ENCODE results near the gene RPS18. TPM values are rescaled to one million over a fixed set of nuclear protein-coding genes. Genes with fewer than 3 reads are reported as not detected.

The RPS18 gene
- polyA plus RNA-seq, 3 donors, result 2,430 to 3,295 (median 2,894) TPM

DNA sequence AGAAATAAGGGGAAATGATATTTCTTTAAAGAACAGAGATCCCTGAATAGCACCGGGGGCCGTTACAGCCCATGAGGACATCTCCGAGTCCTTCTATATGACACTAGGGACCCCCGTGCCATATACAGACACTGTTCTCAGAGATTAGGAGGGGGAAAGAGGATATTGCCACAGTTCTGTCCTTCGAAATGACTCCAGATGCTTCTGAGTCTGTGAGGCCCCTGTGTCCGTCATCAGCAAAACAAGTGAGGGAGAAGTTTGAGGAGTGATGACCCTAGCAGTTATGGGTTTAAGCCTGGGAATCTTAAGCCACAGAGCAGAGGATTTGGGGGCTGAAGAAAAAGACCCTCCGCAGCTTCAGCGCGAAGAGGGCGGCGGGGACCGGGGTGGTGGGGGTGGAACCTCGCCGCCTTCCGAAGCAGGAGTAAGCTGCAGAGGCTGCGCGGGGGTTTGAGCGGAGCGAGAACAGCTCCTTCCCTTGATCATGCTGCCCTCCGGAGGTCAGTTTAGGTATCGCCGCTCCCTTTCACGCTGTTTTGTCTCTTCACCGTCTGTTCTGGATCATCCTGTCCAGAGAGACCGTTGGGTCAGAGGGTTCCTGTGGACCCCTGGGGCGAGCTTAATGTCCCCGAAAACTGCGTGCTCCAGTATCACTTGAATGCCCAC, 23.8 kb upstream of the RPS18 start:
- peak overlapping the region; percentile 84 for H3K4me2 ChIP-seq (replicated peaks; ENCODE audit: extremely low read depth, low read length, poor library complexity, severe bottlenecking)
- H4K20me1 ChIP-seq (ENCODE audit: insufficient read depth, low read length), result no peaks in the 10 kb centered on the region
- peaks cover 4% of the 10 kb centered on the region for H3K79me2 ChIP-seq (ENCODE audit: insufficient read depth, low read length)
- peak overlapping the region; percentile 81 to 92 for H3K4me3 Mint-ChIP-seq
- H3K27me3 ChIP-seq (ENCODE audit: control insufficient read depth in 2 of 2, insufficient read depth in 2 of 2, low read length in 2 of 2), result peaks cover 0 to 2% of the 10 kb centered on the region in 2 donors
- intact Hi-C loops (cut with micrococcal nuclease), result loop anchor here (2.0 to 10.0 kb wide), 10 partner anchors 36 to 313 kb away; partner anchors contain the start of genes COL11A2 (in 1 of the 2), RXRB (in 1 of the 2) and SLC39A7 (in 1 of the 2)
- H3K4me3 ChIP-seq (replicated peaks in 1 of 3; ENCODE audit: low read depth in 2 of 3, low read length in 3 of 3), result peak overlapping the region; percentile 28 to 77 (median 31)
- H3K9me3 ChIP-seq (replicated peaks in 1 of 2; ENCODE audit: control insufficient read depth in 1 of 2, insufficient read depth in 1 of 2, low read length in 2 of 2), result no peaks in the 10 kb centered on the region
- peaks cover 24 to 29% of the 10 kb centered on the region in 2 donors for H3K4me1 ChIP-seq (ENCODE audit: control insufficient read depth in 1 of 2, insufficient read depth in 2 of 2, low read length in 2 of 2)
- TF ChIP-seq, protein P1, sequence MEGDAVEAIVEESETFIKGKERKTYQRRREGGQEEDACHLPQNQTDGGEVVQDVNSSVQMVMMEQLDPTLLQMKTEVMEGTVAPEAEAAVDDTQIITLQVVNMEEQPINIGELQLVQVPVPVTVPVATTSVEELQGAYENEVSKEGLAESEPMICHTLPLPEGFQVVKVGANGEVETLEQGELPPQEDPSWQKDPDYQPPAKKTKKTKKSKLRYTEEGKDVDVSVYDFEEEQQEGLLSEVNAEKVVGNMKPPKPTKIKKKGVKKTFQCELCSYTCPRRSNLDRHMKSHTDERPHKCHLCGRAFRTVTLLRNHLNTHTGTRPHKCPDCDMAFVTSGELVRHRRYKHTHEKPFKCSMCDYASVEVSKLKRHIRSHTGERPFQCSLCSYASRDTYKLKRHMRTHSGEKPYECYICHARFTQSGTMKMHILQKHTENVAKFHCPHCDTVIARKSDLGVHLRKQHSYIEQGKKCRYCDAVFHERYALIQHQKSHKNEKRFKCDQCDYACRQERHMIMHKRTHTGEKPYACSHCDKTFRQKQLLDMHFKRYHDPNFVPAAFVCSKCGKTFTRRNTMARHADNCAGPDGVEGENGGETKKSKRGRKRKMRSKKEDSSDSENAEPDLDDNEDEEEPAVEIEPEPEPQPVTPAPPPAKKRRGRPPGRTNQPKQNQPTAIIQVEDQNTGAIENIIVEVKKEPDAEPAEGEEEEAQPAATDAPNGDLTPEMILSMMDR (IDR thresholded peaks at IDR 0.05), result peak; percentile 98
- H3K27me3 Mint-ChIP-seq (ENCODE audit: low read depth in 3 of 3), result peaks cover 12 to 14% (median 13%) of the 10 kb centered on the region in 3 donors
- peaks cover 19 to 21% of the 10 kb centered on the region in 2 donors for H3K36me3 Mint-ChIP-seq
- peak; percentile 79 to 85 (median 82) for DNase-seq
- no peaks in the 10 kb centered on the region for H3K9me3 Mint-ChIP-seq
- H3K4me1 Mint-ChIP-seq, result peaks cover 32% of the 10 kb centered on the region
- under 1% methylated on average over 24 of the region's 28 CpGs for WGBS (ENCODE audit: insufficient coverage)
- peak overlapping the region; percentile 89 for H2AFZ ChIP-seq (ENCODE audit: insufficient read depth, low read depth, low read length, poor library complexity, severe bottlenecking)
- peaks cover 10 to 21% of the 10 kb centered on the region in 2 donors for H3K36me3 ChIP-seq (replicated peaks in 1 of 2; ENCODE audit: control insufficient read depth in 1 of 2, insufficient read depth in 2 of 2, low read length in 2 of 2)
- peak overlapping the region; percentile 91 to 97 (median 96) for H3K27ac Mint-ChIP-seq
- H3K9ac ChIP-seq (ENCODE audit: insufficient read depth, low read length, poor library complexity, severe bottlenecking), result peak overlapping the region; percentile 63
- peak overlapping the region; percentile 90 to 93 for H3K27ac ChIP-seq (ENCODE audit: low read depth in 1 of 2, low read length in 2 of 2)

GRCh38 chr6:33248643-33248931, 23.3 kb upstream of the RPS18 start:
- Mint-ChIP-seq H3K4me1 (peaks cover 32% of the 10 kb centered on the region), H3K4me3 (peak overlapping the region; percentile 81 to 92), H3K27ac (peak overlapping the region; percentile 91 to 97 (median 96)), H3K36me3 (peaks cover 19 to 21% of the 10 kb centered on the region in 2 donors), H3K9me3 (no peaks in the 10 kb centered on the region), H3K27me3 (ENCODE audit: low read depth in 3 of 3) (peaks cover 11 to 13% (median 11%) of the 10 kb centered on the region in 3 donors)
- peak overlapping the region; percentile 90 to 93 for H3K27ac ChIP-seq (ENCODE audit: low read depth in 1 of 2, low read length in 2 of 2)
- H4K20me1 ChIP-seq (ENCODE audit: insufficient read depth, low read length), result no peaks in the 10 kb centered on the region
- H3K4me2 ChIP-seq (replicated peaks; ENCODE audit: extremely low read depth, low read length, poor library complexity, severe bottlenecking), result peak overlapping the region; percentile 84
- H3K4me1 ChIP-seq (ENCODE audit: control insufficient read depth in 1 of 2, insufficient read depth in 2 of 2, low read length in 2 of 2), result peaks cover 24 to 29% of the 10 kb centered on the region in 2 donors
- TF ChIP-seq, protein P1 (IDR thresholded peaks at IDR 0.05), result peak; percentile 65
- peak overlapping the region; percentile 63 for H3K9ac ChIP-seq (ENCODE audit: insufficient read depth, low read length, poor library complexity, severe bottlenecking)
- peak in 2 of 3 donors; percentile 21 to 52 for DNase-seq
- H3K36me3 ChIP-seq (replicated peaks in 1 of 2; ENCODE audit: control insufficient read depth in 1 of 2, insufficient read depth in 2 of 2, low read length in 2 of 2), result peaks cover 10 to 21% of the 10 kb centered on the region in 2 donors
- no peaks in the 10 kb centered on the region for H3K9me3 ChIP-seq (replicated peaks in 1 of 2; ENCODE audit: control insufficient read depth in 1 of 2, insufficient read depth in 1 of 2, low read length in 2 of 2)
- H3K4me3 ChIP-seq (replicated peaks in 1 of 3; ENCODE audit: low read depth in 2 of 3, low read length in 3 of 3), result peak overlapping the region; percentile 28 to 77 (median 31)
- 0% methylated on average over 17 of the region's 18 CpGs for WGBS (ENCODE audit: insufficient coverage)
- no peaks in the 10 kb centered on the region for H3K27me3 ChIP-seq (ENCODE audit: control insufficient read depth in 2 of 2, insufficient read depth in 2 of 2, low read length in 2 of 2)
- H2AFZ ChIP-seq (ENCODE audit: insufficient read depth, low read depth, low read length, poor library complexity, severe bottlenecking), result peak overlapping the region; percentile 89
- H3K79me2 ChIP-seq (ENCODE audit: insufficient read depth, low read length), result peaks cover 4% of the 10 kb centered on the region
- intact Hi-C loops (cut with micrococcal nuclease), result loop anchor here (2.0 to 10.0 kb wide), 10 partner anchors 36 to 314 kb away; partner anchors contain the start of genes COL11A2 (in 1 of the 2), RXRB (in 1 of the 2) and SLC39A7 (in 1 of the 2)
